Panc1 (cell line): ENCODE results near the gene SUCLA2. TPM values are rescaled to one million over a fixed set of nuclear protein-coding genes. Genes with fewer than 3 reads are reported as not detected.

Experiments used
- ATAC-seq: fragments of 200-7000 bp; cut with Tn5 transposase; 2 replicates; pipeline ENCODE4 v1.9.1; 2020; ENCODE audit warnings: mild to moderate bottlenecking, moderate library complexity
- BruUV-seq: library from RNA; stranded (reverse); fragments of 400-500 nt; replicated peaks from 2 replicates; lab custom pipeline; 2021; lab: Mats Ljungman, UMichigan
- CTCF ChIA-PET: fragments of 300-600 bp; sonication (Branson Sonifier 250); formaldehyde crosslinking; loops from one replicate; lab custom pipeline; 2022; ENCODE audit warnings: antibody characterized with exemption; lab: Charles Lee
- POLR2A ChIA-PET: fragments of 300-600 bp; sonication (Branson Sonifier 250); formaldehyde crosslinking; loops from one replicate; lab custom pipeline; 2022; ENCODE audit warnings: antibody characterized with exemption; lab: Charles Lee
- DNase-seq: peaks from one replicate; pipeline ENCODE4 v3.0.0-alpha.2; 2010; ENCODE audit warnings: low read depth, low spot score
- H3K27ac ChIP-seq: 2 replicates; pipeline ENCODE4 v1.5.1; 2011; ENCODE audit warnings: mild to moderate bottlenecking, low read length, inconsistent platforms
- H3K27me3 ChIP-seq: fragments of 200-500 bp; sonication (Bioruptor generic); 2 replicates; pipeline ENCODE4 v1.6.0; 2014; ENCODE audit warnings: low read length, inconsistent platforms; ENCODE audit not compliant: control insufficient read depth, insufficient read depth
- H3K36me3 ChIP-seq: fragments of 200-500 bp; sonication (Bioruptor generic); 2 replicates; pipeline ENCODE4 v1.5.1; 2014; ENCODE audit warnings: inconsistent platforms, mild to moderate bottlenecking, low read length, moderate library complexity; ENCODE audit not compliant: control insufficient read depth, insufficient read depth
- H3K4me1 ChIP-seq: 2 replicates; pipeline ENCODE4 v1.5.1; 2011; ENCODE audit warnings: inconsistent platforms, mild to moderate bottlenecking, low read length, moderate library complexity; ENCODE audit not compliant: control insufficient read depth, insufficient read depth
- H3K4me3 ChIP-seq, 2 experiments: 2 replicates each; pipeline ENCODE4 v1.5.1; 2011 to 2012; ENCODE audit warnings: low read depth in 2 of 2, low read length in 2 of 2, mild to moderate bottlenecking in 2 of 2, inconsistent platforms in 1 of 2, moderate library complexity in 1 of 2
- H3K9me3 ChIP-seq: fragments of 200-500 bp; sonication (Bioruptor generic); 2 replicates; pipeline ENCODE4 v1.5.1; 2014; ENCODE audit warnings: low read depth, mild to moderate bottlenecking, inconsistent platforms, low read length, moderate library complexity; ENCODE audit not compliant: control insufficient read depth, insufficient read depth
- POLR2AphosphoS5 ChIP-seq: IDR thresholded peaks from 2 replicates; pipeline ENCODE4 v1.6.1; 2012; ENCODE audit warnings: mild to moderate bottlenecking, low read depth, low read length, moderate library complexity
- REST ChIP-seq, 2 experiments: IDR thresholded peaks; 2 replicates each; pipeline ENCODE4 v1.6.1; 2011 to 2012; ENCODE audit warnings: low read depth in 2 of 2, control low read depth in 1 of 2, low read length in 1 of 2, mild to moderate bottlenecking in 1 of 2, moderate library complexity in 1 of 2; ENCODE audit not compliant: insufficient read depth in 1 of 2
- SIN3A ChIP-seq: IDR thresholded peaks from 2 replicates; pipeline ENCODE4 v1.6.1; 2012; ENCODE audit warnings: low read depth, mild to moderate bottlenecking, low read length, moderate library complexity, borderline replicate concordance; ENCODE audit not compliant: insufficient read depth
- TCF7L2 ChIP-seq: IDR thresholded peaks from 2 replicates; pipeline ENCODE4 v1.6.1; 2011; ENCODE audit warnings: mild to moderate bottlenecking, low read depth, low read length, inconsistent platforms
- in situ Hi-C: cut with HindIII; loops from 2 replicates; pipeline ENCODE4 v1.10.0; 2016; ENCODE audit warnings: low sequenced_read_pairs, low pct_unique_long_range_greater_than_20kb
- intact Hi-C: fragments of 100-400 bp; cut with micrococcal nuclease; formaldehyde crosslinking; loops from one replicate; pipeline ENCODE4 v1.10.0; 2022; ENCODE audit not compliant: unreplicated experiment
- total RNA-seq: library from RNA; stranded (reverse); gene quantifications from one replicate; pipeline ENCODE4 v1.2.1, GENCODE V29; 2021; ENCODE audit not compliant: unreplicated experiment
- TF ChIP-seq, protein P1 (sequence below): fragments of 450-650 bp; IDR thresholded peaks from 2 replicates; pipeline ENCODE4 v1.5.1; 2017; ENCODE audit warnings: mild to moderate bottlenecking

SUCLA2 gene
- total RNA-seq, 1 experiment from 2014 or later = 28.1 TPM

GRCh38 chr13:47997384-47997783, 3.7 kb downstream of the SUCLA2 start:
- ChIA-PET POLR2A (no interaction called here), CTCF (no interaction called here)
- no peaks in the 10 kb centered on the region for H3K27me3 ChIP-seq
- no peaks in the 10 kb centered on the region for H3K9me3 ChIP-seq
- in situ Hi-C loops = no loop called here
- intact Hi-C loops = no loop called here
- BruUV-seq = no TSS peak
- no peaks in the 10 kb centered on the region for H3K4me1 ChIP-seq
- TF ChIP-seq POLR2AphosphoS5 = no peak
- TF ChIP-seq, protein P1, sequence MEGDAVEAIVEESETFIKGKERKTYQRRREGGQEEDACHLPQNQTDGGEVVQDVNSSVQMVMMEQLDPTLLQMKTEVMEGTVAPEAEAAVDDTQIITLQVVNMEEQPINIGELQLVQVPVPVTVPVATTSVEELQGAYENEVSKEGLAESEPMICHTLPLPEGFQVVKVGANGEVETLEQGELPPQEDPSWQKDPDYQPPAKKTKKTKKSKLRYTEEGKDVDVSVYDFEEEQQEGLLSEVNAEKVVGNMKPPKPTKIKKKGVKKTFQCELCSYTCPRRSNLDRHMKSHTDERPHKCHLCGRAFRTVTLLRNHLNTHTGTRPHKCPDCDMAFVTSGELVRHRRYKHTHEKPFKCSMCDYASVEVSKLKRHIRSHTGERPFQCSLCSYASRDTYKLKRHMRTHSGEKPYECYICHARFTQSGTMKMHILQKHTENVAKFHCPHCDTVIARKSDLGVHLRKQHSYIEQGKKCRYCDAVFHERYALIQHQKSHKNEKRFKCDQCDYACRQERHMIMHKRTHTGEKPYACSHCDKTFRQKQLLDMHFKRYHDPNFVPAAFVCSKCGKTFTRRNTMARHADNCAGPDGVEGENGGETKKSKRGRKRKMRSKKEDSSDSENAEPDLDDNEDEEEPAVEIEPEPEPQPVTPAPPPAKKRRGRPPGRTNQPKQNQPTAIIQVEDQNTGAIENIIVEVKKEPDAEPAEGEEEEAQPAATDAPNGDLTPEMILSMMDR = no peak
- no peak for TF ChIP-seq SIN3A
- no peak for TF ChIP-seq TCF7L2
- TF ChIP-seq REST (IDR thresholded peaks at IDR 0.05; ENCODE audit: insufficient read depth in 1 of 2, low read depth in 2 of 2, low read length in 1 of 2) = no peak
- ATAC-seq (no peak), DNase-seq (no peak)
- no peak overlapping the region for H3K4me3 ChIP-seq
- no peaks in the 10 kb centered on the region; the same call in none of the 2 replicates for H3K36me3 ChIP-seq
- no peak overlapping the region for H3K27ac ChIP-seq

DNA sequence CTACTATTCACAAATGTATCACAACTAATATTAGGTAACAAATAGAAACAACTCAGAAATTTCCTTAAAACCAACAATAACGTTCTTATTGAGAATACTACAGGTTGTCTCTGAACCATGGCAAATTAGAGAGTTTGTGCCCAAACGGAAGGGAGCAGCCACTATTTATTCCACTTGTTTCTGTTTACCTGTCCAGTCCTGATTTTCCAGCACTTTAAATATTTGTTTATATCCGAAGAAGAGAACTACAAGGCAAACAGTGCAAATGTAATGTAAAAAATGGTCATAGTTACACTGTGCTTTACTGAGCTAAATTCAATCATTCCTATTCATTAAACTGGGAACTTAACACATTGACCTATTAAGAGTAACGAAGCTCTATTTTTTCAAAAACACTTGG, 9.2 kb downstream of the SUCLA2 start:
- Histone ChIP-seq H3K9me3 (no peaks in the 10 kb centered on the region), H3K27ac (no peak overlapping the region), H3K27me3 (no peaks in the 10 kb centered on the region), H3K4me1 (no peaks in the 10 kb centered on the region), H3K4me3 (no peak overlapping the region), H3K36me3 (peaks cover 3% of the 10 kb centered on the region)
- in situ Hi-C loops = no loop called here
- ChIA-PET CTCF (no interaction called here), POLR2A (no interaction called here)
- intact Hi-C loops = no loop called here
- no peak for DNase-seq
- no TSS peak for BruUV-seq
- no peak for ATAC-seq
- TF ChIP-seq, protein P1 = no peak
- TF ChIP-seq TCF7L2 (no peak), POLR2AphosphoS5 (no peak), SIN3A (no peak), REST (IDR thresholded peaks at IDR 0.05; ENCODE audit: insufficient read depth in 1 of 2, low read depth in 2 of 2, low read length in 1 of 2) (no peak)
